ENCODE data around the gene RSPH10B2.
"Not testable (repeated sequence)": the region's sequence is repeated elsewhere in the genome, so short reads cannot be mapped to it uniquely, and the experiment has no call there.

The RSPH10B2 gene

DNA sequence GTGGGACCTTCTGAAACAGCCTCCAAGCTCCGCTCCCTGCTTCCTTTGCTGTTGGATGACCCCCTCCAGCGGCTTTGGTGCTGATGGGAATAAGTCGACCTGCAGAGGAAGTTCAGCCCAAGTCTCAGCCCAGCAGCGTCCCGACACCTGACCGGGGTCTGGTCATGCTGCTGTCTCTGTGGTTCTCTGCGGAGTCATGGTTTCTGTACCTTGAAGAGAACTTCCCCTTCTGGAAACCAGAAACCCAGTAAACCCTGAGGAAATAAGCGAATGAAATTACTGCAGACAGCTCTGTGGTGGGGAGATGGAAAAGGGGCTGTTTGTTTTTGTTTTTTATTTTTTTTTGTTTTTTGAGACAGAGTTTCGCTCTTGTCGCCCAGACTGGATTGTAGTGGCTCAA, 28.9 kb upstream of the RSPH10B2 start:
- no peak overlapping the region for H3K27ac ChIP-seq
- TF ChIP-seq, protein P1, sequence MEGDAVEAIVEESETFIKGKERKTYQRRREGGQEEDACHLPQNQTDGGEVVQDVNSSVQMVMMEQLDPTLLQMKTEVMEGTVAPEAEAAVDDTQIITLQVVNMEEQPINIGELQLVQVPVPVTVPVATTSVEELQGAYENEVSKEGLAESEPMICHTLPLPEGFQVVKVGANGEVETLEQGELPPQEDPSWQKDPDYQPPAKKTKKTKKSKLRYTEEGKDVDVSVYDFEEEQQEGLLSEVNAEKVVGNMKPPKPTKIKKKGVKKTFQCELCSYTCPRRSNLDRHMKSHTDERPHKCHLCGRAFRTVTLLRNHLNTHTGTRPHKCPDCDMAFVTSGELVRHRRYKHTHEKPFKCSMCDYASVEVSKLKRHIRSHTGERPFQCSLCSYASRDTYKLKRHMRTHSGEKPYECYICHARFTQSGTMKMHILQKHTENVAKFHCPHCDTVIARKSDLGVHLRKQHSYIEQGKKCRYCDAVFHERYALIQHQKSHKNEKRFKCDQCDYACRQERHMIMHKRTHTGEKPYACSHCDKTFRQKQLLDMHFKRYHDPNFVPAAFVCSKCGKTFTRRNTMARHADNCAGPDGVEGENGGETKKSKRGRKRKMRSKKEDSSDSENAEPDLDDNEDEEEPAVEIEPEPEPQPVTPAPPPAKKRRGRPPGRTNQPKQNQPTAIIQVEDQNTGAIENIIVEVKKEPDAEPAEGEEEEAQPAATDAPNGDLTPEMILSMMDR (conservative IDR thresholded peaks at IDR 0.05) = no peak

DNA sequence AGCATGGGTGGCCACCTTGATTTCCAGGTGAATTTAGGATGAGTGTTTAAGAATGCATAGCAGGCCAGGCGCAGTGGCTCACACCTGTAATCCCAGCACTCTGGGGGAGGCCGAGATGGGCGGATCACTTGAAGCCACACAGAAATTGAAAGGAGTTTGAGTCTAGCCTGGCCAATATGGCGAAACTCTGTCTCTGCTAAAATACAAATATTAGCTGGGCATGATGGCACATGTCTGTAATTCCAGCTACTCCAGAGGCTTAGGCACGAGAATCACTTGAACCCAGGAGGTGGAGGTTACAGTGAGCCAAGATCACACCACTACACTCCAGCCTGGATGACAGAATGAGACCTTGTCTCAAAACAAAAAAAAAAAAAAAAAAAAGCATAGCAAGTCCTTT, 27.6 kb upstream of the RSPH10B2 start:
- not testable (repeated sequence) for H3K27ac ChIP-seq

DNA sequence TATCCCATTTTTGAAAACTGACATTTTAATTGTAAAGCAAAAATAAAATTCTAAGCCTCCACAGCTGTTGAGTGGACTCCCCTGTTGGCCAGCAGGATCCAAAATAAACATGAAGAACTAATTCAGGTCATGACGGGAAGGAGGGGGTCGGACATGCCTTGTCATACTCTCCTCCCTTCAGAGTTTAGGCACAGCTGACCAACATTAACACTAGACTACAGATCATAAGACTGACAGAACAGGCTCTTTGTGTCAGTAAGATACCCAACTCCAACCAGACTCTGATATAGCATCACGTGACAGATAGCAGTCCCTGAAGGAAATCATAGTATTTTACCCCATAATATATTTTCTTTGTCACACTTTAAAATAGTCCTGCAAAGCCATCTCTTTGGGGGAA, 26.2 kb upstream of the RSPH10B2 start:
- TF ChIP-seq, protein P1 (conservative IDR thresholded peaks at IDR 0.05) = no peak
- H3K27ac ChIP-seq = no peak overlapping the region

DNA sequence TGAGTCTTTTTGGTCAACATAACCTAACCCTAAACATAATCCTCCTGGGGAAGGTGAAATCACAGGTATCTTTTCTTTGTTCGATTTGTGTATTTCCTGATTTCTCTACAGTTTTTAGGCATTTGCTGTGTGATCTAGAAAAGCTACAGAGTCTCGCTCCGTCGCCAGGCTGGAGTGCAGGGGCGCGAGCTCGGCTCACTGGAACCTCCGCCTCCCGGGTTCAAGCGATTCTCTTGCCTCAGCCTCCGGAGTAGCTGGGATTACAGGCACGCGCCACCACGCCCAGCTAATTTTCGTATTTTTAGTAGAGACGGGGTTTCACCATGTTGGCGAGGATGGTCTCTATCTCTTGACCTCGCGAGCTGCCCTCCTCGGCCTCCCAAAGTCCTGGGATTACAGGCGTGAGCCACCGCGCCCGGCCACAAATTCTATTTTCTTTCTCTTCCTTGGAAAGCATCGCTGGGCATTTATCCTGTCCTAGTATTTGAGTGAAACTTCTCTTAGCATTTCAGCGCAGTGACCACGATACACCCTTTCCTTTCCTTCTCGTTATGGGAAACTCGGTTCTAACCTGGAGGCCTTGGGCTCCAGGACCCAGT, 24.9 kb upstream of the RSPH10B2 start:
- peak overlapping the region; percentile 76 for H3K27ac ChIP-seq

DNA sequence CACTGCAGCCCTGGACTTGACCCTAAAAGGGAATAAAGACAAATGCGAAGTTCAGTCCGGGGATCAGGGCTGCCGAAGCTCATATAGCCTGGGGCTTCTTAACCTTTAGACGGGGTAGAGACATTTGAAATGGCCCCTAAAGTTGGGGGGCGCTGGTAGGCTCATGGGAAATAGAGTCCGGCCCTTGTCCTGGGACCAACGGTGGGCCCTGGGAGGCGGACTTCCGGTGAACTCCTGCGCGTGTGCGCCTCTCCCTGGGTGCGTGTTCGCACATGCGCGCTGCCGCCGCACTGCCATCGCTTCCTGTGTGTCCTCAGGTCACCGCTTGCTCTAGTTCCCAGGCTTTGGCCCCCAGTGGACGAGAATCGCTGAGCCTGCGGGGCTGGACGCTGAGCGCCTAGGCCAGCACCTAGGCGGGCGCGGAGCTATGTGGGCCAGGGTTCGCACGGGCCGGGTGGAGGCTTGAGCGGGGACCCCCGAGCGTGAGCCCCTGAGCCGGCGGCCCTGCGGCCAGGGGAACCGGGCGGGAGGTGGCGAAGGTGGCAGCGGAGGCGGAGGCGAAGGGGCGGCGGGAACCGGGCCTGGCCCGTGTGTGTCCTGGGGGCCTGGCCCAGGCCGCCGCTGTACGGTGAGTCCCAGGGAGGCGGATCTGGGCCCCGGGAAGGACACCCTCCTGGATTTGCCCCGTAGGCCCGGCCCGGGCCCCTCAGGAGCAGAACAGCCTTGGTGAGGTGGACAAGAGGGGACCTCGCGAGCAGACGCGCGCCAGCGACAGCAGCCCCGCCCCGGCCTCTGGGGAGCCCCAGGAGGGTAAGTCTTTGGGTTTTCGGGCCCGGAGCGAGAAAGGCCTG, 24.2 kb upstream of the RSPH10B2 start:
- TF ChIP-seq, protein P1 (conservative IDR thresholded peaks at IDR 0.05) = no peak
- H3K27ac ChIP-seq = peak overlapping the region; percentile 76

DNA sequence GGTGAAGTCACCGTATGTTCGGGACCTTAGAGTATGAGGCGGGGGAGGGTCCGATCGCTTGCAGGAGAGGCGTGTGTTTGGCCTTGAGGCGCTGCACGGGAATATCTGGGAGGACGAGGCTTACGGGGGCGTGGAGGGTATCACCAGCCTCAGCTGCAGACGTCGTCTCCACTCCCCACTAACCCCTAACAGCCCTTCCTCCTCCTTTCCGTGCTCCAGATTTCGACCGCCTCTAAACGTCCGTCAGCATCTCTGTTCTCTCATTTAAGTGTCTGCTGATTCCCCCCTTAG, 23.6 kb upstream of the RSPH10B2 start:
- H3K27ac ChIP-seq = peak overlapping the region; percentile 76
- TF ChIP-seq, protein P1 (conservative IDR thresholded peaks at IDR 0.05) = no peak

DNA sequence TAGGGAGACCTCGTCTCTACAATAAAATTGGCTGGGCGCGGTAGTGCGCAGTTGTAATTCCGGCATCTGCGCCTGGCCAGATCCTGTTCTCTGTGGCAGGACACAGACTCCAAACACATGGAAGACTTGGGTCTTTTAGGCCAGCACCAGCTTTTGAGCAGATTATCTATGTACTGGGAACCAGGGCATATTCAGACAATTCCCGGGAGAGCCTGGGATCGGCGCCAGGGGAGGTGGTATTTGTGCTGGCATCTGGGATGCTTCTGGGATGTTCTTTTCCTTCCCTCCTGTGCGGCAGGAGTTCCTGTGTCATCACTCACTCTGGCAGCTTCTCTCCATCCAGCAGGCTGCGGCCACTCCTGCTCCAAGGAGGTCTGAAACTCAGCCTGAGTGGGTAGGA, 15.5 kb upstream of the RSPH10B2 start:
- not testable (repeated sequence) for H3K27ac ChIP-seq

DNA sequence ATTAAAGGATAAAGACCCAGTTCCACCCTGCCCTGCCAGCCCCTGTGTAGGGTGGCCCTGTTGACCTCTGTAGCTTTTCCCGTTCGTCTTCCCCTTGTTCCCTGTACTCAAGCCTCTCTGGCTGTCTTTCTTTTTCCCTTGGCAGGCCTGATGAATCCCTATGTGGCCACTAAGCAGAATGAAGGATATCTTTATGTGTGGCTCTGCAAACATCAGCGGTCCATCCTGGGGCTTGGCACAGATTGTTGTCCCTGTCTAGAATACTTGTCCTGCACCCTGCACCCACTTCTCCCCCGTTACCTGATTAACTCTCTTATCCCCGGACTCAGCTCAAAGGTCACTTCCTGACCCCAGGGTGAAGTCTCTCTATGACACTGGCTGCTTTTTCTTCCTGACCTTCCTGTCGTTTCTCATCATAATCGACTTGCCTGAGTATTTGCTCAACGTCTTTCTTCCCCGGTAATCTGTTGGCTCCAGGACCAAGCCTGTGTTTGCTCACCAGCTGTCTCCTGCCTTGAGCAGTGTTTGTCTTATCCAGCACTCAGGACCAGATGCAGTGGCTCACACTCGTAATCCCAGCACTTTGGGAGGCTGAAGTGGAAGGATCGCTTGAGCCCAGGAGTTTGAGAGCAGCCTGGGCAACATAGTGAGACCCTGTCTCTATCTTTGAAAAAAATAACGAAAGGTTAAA, 9.3 kb upstream of the RSPH10B2 start:
- peak overlapping the region; percentile 19; the same call in 1 of the 2 replicates for H3K27ac ChIP-seq

DNA sequence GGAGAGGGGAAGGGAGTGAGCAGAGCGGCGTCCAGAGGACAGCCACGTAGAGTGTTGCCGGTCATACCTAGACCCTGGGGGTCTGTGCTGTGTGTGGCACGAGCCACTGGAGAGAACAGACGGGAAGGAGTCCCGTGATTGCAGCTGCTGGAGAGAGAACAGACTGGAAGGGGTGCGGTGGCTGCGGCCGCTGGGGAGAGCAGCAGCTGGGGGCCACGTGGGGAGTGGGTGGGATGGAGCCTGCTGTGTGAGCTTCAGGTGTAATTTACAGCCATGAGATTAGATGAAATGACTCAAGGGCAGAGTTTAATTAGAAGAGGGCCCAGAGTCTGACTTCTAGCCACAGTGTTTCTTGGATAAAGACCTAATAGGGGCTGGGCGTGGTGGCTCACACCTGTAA, 4.6 kb upstream of the RSPH10B2 start:
- H3K27ac ChIP-seq = not testable (repeated sequence)

DNA sequence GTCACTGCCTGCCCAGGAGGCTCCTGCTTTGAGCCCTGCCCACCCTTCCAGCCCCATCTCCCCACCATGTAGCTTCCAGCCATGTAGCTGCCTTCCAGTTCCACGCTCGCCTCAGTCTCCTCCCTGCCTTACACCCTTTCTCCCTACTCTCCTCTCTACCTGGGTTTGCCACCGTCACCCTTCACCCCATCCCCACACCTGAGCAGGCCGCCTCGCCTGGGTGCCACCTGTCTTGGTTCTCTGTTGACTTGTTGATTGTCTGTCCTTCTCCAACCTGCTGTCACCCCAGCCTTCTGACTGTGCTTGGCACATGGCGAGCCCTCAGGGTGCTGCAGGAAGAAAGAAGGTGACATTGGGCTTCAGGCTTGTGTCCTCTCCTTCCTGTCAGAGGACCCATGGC, 3.7 kb upstream of the RSPH10B2 start:
- H3K27ac ChIP-seq = not testable (repeated sequence)

DNA sequence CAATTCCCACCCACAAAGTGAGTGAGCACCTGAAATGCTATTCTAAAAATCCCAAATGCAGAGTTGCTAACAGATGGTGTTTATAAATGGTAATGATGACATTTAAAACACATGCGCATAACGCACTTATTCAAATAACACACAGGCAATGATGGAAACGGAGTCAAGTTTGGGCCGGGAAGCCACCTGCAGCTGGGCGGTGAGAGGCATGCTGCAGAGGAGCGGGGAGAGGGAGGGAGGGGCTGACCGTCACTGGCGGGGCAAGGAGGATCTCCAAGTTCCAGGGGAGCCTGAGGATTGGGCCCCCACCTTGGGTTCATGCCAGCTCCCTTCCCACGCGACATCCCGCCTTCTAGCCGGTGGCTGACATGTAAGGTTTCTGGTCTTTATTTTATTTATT, 7.3 kb downstream of the RSPH10B2 start:
- not testable (repeated sequence) for H3K27ac ChIP-seq

DNA sequence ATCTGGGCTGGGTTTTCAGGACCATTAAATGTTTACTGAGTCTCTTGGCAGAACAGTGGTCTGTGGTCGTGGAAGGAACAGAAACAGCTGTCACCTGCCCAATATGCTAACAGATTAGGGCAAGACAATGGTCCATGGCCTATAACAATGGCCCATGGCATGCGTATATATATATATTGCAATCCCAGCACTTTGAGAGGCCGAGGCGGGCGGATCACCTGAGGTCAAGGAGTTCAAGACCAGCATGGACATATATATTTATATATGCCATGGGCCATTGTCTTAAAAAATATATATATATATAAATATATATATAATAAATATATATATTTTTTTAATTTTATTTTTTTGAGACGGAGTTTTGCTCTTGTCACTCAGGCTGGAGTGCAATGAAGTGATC, 27.7 kb downstream of the RSPH10B2 start:
- not testable (repeated sequence) for H3K27ac ChIP-seq

DNA sequence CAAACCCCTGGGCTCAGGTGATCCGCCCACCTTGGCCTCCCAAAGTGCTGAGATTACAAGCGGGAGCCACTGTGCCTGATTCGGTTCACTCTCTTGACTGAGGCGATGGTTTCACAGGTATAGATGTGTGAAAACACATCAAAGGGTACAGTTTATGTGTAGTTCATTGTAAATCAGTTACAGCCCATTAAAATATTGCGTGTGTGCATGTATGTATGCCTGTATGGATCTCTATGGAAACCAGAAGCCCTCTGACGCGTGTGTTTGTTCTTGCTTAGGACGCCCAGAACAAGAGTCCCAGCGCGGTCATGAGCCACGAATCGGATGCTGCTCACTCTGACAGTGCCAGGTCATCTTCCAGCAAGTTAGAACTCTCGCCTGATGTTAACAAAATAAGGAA, 35.5 kb downstream of the RSPH10B2 start:
- H3K27ac ChIP-seq = not testable (repeated sequence)

DNA sequence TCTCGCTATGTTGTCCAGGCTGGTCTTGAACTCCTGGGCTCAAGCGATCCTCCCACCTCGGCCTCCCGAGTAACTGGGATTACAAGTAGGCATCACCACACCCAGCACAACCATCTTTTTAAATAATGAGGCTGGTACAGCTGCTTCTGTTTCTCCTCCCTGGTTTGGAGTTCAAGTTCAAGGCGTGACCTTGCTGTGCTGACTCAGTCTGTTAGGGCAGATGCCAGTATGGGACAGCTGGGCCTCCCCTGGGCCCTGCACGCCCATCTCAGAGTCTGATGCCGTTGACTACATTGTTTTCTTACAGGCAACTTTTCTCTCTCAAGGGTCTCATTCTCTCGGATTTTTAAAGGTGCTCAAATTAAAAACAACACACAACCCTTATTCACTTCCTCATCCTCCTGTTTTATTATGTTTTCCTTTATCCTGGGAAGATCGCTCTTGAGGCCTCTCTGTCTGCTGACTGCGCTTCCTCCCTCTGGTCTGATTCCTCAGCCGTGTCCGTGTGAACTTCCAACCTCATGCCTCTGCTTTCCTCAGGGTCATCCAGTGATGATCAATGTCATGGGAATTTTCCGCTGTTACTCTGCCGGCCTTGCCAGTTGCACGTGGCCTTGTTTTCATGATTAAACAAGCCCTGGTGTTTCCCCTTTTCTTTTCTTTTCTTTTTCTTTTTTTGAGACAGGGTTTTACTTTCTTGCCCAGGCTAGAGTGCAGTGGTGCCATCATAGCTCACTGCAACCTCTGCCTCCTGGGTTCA, 38.4 kb downstream of the RSPH10B2 start:
- not testable (repeated sequence) for H3K27ac ChIP-seq

DNA sequence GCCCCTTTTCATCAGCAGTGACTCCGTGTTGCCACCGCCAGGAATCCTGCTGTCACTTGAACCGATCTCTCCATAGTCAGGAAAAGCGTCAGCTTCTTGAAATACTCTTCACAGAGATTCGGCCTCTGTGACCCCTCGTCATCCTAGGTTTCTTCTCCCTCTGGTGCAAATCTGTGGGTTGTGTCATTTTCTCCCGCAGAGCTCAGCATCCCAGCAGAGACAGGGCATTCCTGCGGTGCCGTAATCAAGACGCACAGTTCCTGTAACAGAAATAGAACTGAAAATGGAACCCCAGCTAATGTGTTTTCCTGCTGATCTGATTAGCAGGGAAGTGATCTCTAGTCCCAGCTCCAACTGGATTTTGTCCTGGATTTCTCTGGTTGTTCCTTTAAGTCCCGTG, 40.4 kb downstream of the RSPH10B2 start:
- not testable (repeated sequence) for H3K27ac ChIP-seq

DNA sequence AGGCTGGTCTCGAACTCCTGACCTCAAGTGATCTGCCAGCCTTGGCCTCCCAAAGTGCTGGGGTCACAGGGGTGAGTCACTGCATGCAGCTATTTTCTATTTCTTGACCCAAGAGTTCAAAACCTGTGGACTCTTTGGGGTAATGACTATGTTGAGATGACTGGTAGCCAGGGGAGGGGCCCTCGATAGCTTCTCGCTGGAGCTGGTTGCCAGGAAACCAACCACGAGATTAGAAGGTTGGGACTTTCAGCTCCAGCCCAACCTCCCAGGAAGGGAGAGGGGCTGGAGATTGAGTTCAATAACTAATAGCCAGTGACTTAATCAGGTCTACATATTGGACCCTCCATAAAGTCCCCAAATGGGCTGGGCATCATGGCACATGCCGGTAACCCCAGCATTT, 43.3 kb downstream of the RSPH10B2 start:
- H3K27ac ChIP-seq = not testable (repeated sequence)
